GM19467 (cell line): ENCODE measurements around the gene RPL4.
"Not testable (repeated sequence)": the region's sequence is repeated elsewhere in the genome, so short reads cannot be mapped to it uniquely, and the experiment has no call there.

Experiments used
- ATAC-seq: cut with Tn5 transposase; IDR thresholded peaks from one replicate; pipeline ENCODE4 v1.9.1; 2021; ENCODE audit warnings: mild to moderate bottlenecking, moderate library complexity; ENCODE audit not compliant: unreplicated experiment

Gene RPL4

GRCh38 chr15:66491846-66492245, 12.8 kb downstream of the RPL4 start:
- ATAC-seq: no peak

GRCh38 chr15:66489179-66489791, 15.4 kb downstream of the RPL4 start:
- no peak for ATAC-seq

DNA sequence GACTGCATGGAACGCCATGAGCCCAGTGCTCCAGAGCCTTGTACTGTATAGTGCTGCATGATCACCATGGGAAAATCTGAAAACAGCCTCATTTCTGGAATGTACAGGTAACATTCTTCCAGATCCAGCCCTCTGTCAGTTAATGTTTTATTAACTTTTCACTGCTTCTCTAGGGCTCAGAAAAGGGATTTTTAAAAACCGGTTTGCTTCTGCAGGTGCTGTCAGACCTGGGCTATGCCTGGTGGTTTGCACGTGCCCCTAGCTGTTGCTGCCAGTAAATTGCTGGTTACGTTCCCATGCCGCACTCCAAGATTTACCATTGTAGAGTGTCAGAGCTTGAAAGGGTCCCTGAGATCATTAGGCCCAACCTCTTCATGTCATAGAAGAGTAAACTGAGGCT, 16.1 kb downstream of the RPL4 start:
- no peak for ATAC-seq

GRCh38 chr15:66486887-66487286, 17.8 kb downstream of the RPL4 start:
- no peak for ATAC-seq

DNA sequence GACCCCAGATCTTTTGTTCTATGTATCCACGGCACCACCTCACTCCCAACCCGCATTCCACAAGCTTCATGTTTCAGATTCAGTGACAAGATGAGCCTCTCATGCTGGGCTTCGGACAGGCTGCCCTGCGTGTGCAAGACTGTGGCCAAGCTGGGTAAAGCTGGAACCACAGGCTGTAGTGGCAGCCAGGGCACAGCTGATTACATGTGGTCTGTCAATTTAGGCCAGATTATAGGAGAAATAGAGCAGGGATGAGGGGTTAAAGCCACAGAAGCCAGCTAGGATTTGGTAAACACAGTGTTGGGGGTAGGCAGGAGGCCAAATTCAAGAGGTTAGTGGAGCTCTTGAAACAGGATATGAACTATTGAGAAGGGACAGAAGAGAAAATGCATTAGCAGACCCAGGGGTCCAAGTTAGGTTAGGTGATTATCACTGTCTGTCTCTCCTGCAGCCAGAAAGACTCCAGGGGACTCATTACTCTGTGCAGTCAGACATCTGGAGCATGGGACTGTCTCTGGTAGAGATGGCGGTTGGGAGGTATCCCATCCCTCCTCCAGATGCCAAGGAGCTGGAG, 20.0 kb downstream of the RPL4 start:
- ATAC-seq: no peak

- ATAC-seq: no peak
Observed at GRCh38 chr15:66483131-66483566, 21.5 kb downstream of the RPL4 start.

DNA sequence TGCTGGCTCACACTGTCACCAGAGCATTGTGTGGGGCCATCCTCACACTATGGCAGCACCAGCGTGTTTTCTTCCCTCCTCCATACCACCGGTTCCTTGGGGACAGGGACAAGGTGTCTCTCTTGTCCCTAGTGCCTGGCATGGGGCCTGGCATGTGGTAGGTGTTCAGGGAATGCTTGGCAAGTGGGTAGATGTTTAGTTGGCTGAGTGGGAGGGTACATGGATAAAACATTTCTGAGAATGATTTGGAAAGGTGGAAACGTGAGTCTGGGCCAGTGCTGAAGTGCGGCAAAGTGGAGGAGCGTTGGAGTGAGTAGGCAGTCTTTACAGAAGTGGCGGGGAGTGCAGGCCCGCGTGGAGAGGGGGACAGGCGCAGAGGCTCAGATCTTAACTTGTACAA, 22.1 kb downstream of the RPL4 start:
- ATAC-seq: no peak

- ATAC-seq: no peak
Observed at GRCh38 chr15:66481107-66481856, 23.4 kb downstream of the RPL4 start.

- no peak for ATAC-seq
Observed at GRCh38 chr15:66480267-66480666, 24.4 kb downstream of the RPL4 start.

DNA sequence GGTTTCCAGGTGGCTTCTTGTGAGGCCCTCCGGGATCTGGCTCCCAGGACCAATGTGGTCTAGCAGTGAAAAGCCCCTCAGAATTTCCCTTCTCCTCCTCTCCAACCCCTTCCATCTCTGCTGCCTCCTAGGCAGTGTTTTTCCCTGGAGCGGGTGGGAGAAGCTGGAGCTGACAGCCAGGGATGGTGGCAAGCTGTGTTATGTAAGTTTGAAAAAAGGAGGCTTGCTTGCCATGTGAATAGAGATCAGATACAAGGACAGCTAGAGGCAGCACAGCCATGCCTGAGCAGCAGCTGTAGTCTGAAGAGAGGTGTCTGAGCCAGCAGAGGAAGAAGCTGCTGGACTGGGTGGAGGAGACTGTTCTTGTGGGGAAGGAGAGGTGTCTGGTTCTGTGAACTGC, 27.6 kb downstream of the RPL4 start:
- ATAC-seq: no peak

- no peak for ATAC-seq
Observed at GRCh38 chr15:66476535-66476934, 28.1 kb downstream of the RPL4 start.

DNA sequence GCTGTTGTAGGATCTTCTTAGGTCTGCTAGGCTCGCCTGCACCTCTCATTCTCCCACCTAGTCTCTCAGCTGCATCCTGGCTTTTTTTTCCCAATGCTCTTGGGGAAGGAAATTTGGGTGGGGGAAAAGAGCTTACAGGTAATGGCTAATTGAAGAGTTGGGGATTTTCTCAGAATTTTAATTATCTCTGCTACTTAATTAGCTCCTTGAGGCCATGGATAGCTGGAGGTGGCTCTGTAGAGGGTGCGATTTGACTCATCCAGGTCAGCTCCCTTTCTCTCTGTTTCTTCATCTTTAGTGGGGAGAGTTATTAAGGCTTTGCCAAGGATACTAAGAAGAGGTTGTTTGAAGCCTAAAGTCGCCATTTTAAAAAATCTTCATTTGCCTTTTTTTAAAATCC, 29.7 kb downstream of the RPL4 start:
- no peak for ATAC-seq

DNA sequence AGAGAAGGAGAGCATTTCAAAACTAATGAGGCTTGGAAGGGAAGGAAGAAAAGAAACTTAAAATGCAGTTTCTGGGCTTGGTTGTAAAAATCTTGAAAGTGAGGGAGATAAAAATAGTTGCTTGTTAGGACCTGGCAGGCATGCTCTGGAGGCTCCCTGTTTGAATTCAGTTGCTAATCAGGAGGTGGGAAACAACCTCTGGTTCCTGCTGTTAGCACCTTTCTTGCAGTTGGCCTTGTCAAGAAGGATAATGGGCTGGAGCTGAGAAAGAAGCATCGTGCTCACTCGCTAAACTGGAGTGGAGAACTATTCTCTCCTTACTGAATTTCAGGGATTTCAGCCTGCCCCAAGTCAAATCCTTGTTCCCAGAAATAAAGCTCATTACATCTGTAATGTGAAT, 30.5 kb downstream of the RPL4 start:
- ATAC-seq: no peak

GRCh38 chr15:66472176-66472999, 32.3 kb downstream of the RPL4 start:
- peak; percentile 76 for ATAC-seq

GRCh38 chr15:66470825-66471224, 33.8 kb downstream of the RPL4 start:
- ATAC-seq: not testable (repeated sequence)

- not testable (repeated sequence) for ATAC-seq
Observed at GRCh38 chr15:66467162-66468040, 37.3 kb downstream of the RPL4 start.

GRCh38 chr15:66465294-66465693, 39.4 kb downstream of the RPL4 start:
- ATAC-seq: not testable (repeated sequence)

GRCh38 chr15:66462627-66463026, 42.0 kb downstream of the RPL4 start:
- ATAC-seq: no peak

GRCh38 chr15:66461917-66462316, 42.7 kb downstream of the RPL4 start:
- no peak for ATAC-seq

- not testable (repeated sequence) for ATAC-seq
Observed at GRCh38 chr15:66461294-66461693, 43.4 kb downstream of the RPL4 start.
